Activated naive CD8-positive, alpha-beta T cell (primary cell): Measurements from ENCODE around the gene FSTL4.

Experiments
- H3K27ac Mint-ChIP-seq: one replicate; pipeline ENCODE4 v1.8.0; 2021; ENCODE audit warnings: mixed read lengths
- H3K27me3 Mint-ChIP-seq: one replicate; pipeline ENCODE4 v1.8.0; 2021; ENCODE audit warnings: mixed read lengths
- H3K36me3 Mint-ChIP-seq: one replicate; pipeline ENCODE4 v1.8.0; 2021; ENCODE audit warnings: mixed read lengths
- H3K4me1 Mint-ChIP-seq: one replicate; pipeline ENCODE4 v1.8.0; 2021; ENCODE audit warnings: low read depth, mixed read lengths
- H3K4me3 Mint-ChIP-seq: one replicate; pipeline ENCODE4 v1.8.0; 2021; ENCODE audit warnings: mild to moderate bottlenecking, mixed read lengths
- H3K9me3 Mint-ChIP-seq: one replicate; pipeline ENCODE4 v1.8.0; 2021; ENCODE audit warnings: low read depth, mixed read lengths

FSTL4 gene

DNA sequence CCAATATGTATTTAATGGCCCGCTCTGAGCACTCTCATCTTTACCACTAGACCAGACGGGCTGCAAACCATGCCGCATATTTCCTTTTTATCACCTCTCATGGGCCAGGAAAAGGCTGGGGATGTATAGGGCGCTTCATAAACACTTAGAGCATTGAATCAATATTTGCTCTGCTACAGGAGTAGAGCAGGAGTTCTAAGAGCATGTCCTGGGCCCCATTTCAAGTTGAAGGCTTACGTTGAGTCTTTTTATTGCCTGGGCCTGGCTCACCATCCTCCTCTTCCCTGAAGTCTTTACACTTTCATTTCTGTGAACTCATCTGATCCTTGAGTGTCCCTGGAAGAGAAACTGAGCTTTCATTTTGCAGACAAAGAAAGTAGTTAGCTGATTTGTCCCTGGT is 112.4 kb downstream of the FSTL4 start:
- H3K9me3 Mint-ChIP-seq = no peaks in the 10 kb centered on the region
- no peaks in the 10 kb centered on the region for H3K4me1 Mint-ChIP-seq
- no peak overlapping the region for H3K4me3 Mint-ChIP-seq
- H3K27me3 Mint-ChIP-seq = no peaks in the 10 kb centered on the region
- H3K36me3 Mint-ChIP-seq = no peaks in the 10 kb centered on the region
- H3K27ac Mint-ChIP-seq = no peak overlapping the region

DNA sequence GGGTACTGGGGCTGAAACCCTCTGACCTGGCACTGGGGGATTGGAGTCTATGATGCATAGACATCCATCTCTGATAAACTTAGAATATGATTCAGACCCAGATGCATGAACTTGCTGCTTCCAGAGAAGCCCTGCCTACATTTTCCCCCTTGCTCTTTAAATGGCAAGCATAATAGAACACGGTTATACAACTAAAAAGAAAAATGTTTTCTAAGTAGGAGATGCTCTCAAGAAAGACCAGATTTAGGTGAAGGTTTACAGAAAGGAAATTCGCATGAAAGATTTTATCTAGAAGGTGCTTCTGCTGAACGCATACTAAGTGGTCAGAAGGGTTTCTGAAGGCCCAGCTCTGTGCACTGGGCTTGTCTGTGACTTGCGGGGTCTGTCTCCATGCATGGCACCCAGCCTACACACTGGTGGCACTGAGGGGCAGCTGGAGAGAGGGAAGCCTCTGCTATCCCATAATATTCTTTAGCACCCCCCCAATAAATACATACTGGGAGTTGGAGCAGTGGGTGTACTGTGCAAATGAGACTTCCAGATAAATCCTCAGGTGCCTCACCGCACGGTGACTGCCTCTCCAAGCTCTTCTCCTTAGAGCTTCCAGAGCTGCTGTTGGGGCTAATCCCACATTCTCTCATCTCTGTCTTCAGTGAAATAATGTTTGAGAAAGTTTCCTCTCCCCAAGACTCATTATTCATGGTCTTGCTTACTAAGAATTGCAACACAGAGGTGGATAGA is 114.6 kb downstream of the FSTL4 start:
- H3K9me3 Mint-ChIP-seq = no peaks in the 10 kb centered on the region
- no peaks in the 10 kb centered on the region for H3K27me3 Mint-ChIP-seq

DNA sequence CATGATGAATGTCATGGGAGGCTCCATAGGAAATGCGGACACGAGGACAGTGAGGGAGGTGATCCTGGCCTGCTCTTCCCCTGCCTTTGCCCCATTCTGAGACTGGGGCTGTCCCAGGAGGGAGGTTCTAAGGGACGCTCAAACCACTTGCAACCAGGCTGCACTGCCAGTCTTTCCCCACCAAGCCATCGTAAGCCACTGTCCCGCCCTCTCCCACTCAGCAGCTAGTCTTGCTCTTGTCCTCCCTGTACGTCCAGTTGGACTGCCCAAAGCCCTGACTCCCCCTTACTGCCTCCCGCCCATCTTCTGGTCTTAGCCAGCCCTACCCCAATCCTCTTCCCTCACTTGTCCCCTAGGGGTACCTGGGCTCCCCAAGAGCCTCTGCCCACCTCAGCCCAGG is 115.7 kb downstream of the FSTL4 start:
- H3K27ac Mint-ChIP-seq = no peak overlapping the region
- H3K4me3 Mint-ChIP-seq = no peak overlapping the region
- H3K27me3 Mint-ChIP-seq = no peaks in the 10 kb centered on the region
- no peaks in the 10 kb centered on the region for H3K9me3 Mint-ChIP-seq
- H3K36me3 Mint-ChIP-seq = no peaks in the 10 kb centered on the region
- no peaks in the 10 kb centered on the region for H3K4me1 Mint-ChIP-seq

More for the DNA sequence above, 114.6 kb downstream of the FSTL4 start:
- Mint-ChIP-seq H3K27ac (no peak overlapping the region), H3K4me1 (no peaks in the 10 kb centered on the region), H3K36me3 (no peaks in the 10 kb centered on the region), H3K4me3 (no peak overlapping the region)

DNA sequence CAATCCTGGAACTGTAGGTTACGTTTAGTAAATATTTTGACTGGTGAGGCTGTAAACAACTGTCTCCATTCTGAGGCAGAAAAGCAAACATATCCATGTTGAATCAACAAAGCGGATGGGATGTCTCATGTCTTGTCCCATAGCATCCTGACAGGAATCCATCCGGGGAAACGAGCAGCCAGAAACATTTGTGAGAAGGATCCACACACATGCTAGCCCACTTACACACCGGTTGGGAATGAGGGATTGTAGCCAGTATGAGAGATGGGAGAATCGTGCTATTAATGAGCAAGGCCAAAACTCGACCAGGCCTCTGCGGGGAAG is 117.5 kb downstream of the FSTL4 start:
- Mint-ChIP-seq H3K27ac (no peak overlapping the region), H3K4me1 (no peaks in the 10 kb centered on the region), H3K9me3 (no peaks in the 10 kb centered on the region)

DNA sequence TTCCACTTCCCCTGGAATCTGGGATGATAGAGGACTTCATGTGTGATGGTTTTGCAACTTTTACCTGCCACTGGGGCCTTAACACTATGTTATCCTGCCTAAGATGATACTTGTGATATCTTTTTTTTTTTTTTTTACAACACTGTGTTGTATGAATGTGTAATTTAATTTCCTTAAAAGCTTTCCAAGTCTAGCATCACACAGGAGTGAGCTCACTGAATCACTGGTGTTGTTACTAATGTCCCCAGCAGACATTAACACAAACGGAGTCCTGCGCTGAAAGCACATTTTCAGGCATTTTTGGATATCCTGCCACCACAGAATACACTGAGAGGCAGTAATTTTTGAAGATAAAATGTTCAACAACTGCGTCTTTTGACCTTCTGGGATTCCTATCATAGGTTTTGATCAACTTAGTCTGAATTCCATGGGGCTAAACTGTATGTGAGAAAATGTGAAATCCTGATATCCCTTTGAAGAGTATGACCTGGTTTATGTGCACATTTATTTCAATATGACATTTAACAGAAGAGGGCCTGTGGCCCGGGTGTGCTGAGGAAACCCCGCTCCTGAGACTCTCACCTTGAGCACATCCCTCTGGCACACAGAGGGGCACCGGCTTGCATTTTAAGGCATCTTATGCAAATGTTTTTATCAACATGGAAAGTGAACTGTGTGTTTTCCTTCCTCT is 118.0 kb downstream of the FSTL4 start:
- Mint-ChIP-seq H3K9me3 (no peaks in the 10 kb centered on the region), H3K36me3 (no peaks in the 10 kb centered on the region), H3K4me1 (no peaks in the 10 kb centered on the region), H3K27me3 (no peaks in the 10 kb centered on the region), H3K27ac (no peak overlapping the region), H3K4me3 (no peak overlapping the region)

More for the DNA sequence above, 117.5 kb downstream of the FSTL4 start:
- Mint-ChIP-seq H3K4me3 (no peak overlapping the region), H3K36me3 (no peaks in the 10 kb centered on the region), H3K27me3 (no peaks in the 10 kb centered on the region)

DNA sequence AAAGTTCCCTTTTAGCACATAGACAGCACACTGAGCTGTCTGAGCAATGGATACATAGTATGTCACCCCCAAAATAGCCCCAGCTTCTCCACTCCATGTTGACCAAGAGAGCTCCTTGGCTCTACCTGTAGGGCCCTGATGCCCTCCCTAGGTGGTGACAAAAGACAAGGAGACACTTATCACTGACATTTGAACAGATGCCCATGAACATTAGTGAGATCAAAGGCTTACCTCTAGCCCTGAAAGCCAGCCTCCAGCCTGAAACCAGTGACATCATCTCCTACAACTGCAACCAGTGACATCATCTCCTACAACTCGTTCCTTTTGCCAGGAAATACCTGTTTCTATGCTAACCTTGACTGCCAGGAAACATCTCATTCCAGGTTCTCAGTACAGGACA is 122.7 kb downstream of the FSTL4 start:
- no peaks in the 10 kb centered on the region for H3K4me1 Mint-ChIP-seq
- H3K27me3 Mint-ChIP-seq = no peaks in the 10 kb centered on the region
- no peak overlapping the region for H3K4me3 Mint-ChIP-seq
- H3K9me3 Mint-ChIP-seq = no peaks in the 10 kb centered on the region
- H3K36me3 Mint-ChIP-seq = no peaks in the 10 kb centered on the region
- no peak overlapping the region for H3K27ac Mint-ChIP-seq

DNA sequence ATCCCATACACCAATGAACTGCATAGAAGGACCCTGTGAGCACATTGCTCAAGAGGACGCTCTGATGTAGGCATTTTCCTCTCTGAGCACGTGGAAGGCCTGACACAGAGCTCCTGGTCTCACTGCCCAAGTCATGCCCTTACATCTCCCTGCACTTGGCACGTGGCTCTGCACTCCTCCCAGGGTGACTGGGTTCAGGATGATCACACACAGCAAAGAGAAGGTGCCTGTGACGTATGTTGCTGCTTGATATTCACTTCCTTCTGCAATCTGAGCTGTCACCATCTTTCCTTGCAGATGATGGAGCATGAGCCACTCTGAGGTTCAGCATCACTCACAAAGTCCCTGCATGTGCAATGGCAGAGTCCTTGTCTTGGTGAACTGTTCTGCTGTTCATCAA is 125.2 kb downstream of the FSTL4 start:
- H3K9me3 Mint-ChIP-seq = no peaks in the 10 kb centered on the region
- no peaks in the 10 kb centered on the region for H3K4me1 Mint-ChIP-seq
- no peak overlapping the region for H3K27ac Mint-ChIP-seq
- H3K4me3 Mint-ChIP-seq = no peak overlapping the region
- no peaks in the 10 kb centered on the region for H3K36me3 Mint-ChIP-seq
- no peaks in the 10 kb centered on the region for H3K27me3 Mint-ChIP-seq

DNA sequence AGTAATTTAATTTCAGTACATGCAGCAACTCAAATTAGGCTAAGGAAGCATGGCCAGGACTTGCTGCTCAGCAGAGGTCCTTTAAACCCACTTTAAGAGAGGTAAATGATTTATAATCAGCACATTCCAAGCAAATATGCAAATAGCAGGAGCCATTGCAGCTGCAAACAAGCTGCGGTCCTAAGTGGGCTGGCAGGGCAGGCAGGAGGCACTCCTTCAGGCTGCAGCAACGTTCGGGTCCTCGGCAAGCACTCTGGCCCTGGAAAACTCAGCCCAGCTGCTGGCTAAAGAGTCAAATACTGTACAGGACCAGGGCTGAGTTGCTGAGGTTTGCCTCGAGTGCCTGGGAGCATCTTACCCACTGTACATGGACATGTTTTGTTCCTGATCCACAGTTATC is 126.9 kb downstream of the FSTL4 start:
- H3K4me1 Mint-ChIP-seq = no peaks in the 10 kb centered on the region
- no peak overlapping the region for H3K27ac Mint-ChIP-seq
- no peak overlapping the region for H3K4me3 Mint-ChIP-seq
- H3K36me3 Mint-ChIP-seq = no peaks in the 10 kb centered on the region
- no peaks in the 10 kb centered on the region for H3K27me3 Mint-ChIP-seq
- no peaks in the 10 kb centered on the region for H3K9me3 Mint-ChIP-seq

DNA sequence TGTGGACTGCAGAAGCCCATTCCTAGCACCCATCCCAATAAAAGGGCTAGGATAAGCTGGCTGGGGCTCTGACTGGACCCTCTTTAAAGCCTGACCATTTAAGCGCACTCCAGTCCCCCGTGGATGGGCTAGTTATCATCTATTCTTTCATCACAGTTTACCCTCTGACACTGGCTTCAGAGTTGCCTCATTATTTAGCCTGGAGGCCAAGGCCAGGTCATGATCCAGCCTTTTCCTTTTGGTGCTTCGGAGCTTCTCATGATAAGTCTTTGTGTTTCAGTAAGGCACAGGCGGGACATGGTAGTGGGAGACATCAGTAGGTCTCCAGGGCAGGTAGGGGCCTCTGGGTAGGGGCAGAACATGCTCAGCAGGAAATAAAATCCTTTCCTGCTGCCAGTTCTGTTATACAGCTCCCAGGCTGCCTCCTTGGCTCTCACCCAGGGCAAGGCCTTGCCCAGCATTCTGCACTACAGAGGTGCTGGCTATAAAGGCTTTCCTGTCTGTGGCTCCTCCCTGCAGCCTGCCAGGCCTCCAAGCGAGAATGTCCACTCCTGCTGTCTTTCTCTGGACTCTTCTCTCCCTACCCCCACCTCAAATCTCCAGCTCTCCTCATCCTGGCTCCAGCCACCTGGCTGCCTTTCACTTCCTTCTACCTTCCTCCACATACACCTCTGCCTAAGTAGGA is 128.8 kb downstream of the FSTL4 start:
- Mint-ChIP-seq H3K36me3 (no peaks in the 10 kb centered on the region), H3K4me3 (no peak overlapping the region), H3K27me3 (no peaks in the 10 kb centered on the region), H3K9me3 (no peaks in the 10 kb centered on the region), H3K4me1 (no peaks in the 10 kb centered on the region), H3K27ac (no peak overlapping the region)

DNA sequence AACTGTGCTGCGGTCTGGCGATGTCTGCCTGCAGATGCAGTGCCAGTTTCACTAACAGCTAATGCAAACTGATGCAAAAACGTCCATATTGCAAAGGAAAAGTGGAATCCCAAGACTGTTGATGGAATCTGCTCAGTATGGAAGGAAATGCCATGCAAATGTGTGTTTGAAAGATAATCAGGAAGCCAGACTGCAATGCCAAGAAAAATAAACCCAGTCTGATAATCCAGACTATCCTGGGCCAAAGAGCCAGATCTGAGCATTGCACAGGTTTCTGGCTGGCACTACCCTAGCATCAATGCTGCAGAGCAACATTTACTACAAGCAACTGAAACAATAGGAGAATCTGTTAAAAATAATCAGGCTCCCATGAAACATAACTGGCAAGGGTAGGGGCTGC is 130.3 kb downstream of the FSTL4 start:
- H3K4me1 Mint-ChIP-seq = no peaks in the 10 kb centered on the region
- no peaks in the 10 kb centered on the region for H3K36me3 Mint-ChIP-seq
- no peak overlapping the region for H3K27ac Mint-ChIP-seq
- no peaks in the 10 kb centered on the region for H3K27me3 Mint-ChIP-seq
- no peak overlapping the region for H3K4me3 Mint-ChIP-seq
- no peaks in the 10 kb centered on the region for H3K9me3 Mint-ChIP-seq

DNA sequence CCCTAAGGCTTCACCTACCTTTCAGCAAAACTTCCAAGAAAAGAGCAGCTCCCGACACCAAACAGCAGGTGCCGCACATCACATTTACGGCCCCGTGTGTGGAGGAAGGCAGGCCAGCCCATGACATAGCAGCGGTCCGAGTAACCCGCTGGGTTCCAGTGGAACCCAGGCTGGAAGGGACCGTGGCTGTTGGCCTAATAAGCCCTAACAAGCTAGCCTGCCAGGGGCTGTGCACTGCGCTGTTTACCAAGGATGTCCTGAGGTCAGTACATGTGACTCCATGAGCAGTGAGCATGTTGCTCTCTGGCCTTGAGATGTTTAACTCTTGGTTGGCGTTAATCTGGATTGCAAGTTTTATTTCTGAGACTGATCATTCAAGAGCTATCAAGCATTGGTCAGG is 131.5 kb downstream of the FSTL4 start:
- no peak overlapping the region for H3K4me3 Mint-ChIP-seq
- no peaks in the 10 kb centered on the region for H3K4me1 Mint-ChIP-seq
- H3K36me3 Mint-ChIP-seq = no peaks in the 10 kb centered on the region
- no peak overlapping the region for H3K27ac Mint-ChIP-seq
- H3K27me3 Mint-ChIP-seq = peaks cover under 1% of the 10 kb centered on the region
- H3K9me3 Mint-ChIP-seq = no peaks in the 10 kb centered on the region

DNA sequence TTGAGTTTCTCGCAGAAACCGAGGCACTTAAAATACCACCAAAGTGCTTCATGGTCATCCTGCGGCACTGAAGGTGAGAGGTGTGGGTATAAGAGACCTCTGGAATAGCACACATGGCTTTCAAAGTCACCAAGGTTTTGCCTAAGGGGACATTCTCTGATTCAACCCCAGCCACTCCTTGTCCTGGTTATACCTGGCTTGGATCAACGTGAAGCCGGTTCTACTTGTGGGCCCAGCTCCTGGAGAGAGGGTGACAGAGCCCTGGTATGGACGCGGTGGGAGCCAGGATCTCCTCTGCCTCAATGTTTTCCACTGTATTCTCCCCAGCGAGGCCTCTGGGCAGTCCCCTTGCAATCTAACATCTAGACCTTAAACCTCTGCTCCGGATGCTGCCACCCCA is 132.0 kb downstream of the FSTL4 start:
- Mint-ChIP-seq H3K4me3 (no peak overlapping the region), H3K9me3 (no peaks in the 10 kb centered on the region), H3K4me1 (no peaks in the 10 kb centered on the region), H3K27ac (no peak overlapping the region), H3K27me3 (peaks cover 1% of the 10 kb centered on the region), H3K36me3 (no peaks in the 10 kb centered on the region)

DNA sequence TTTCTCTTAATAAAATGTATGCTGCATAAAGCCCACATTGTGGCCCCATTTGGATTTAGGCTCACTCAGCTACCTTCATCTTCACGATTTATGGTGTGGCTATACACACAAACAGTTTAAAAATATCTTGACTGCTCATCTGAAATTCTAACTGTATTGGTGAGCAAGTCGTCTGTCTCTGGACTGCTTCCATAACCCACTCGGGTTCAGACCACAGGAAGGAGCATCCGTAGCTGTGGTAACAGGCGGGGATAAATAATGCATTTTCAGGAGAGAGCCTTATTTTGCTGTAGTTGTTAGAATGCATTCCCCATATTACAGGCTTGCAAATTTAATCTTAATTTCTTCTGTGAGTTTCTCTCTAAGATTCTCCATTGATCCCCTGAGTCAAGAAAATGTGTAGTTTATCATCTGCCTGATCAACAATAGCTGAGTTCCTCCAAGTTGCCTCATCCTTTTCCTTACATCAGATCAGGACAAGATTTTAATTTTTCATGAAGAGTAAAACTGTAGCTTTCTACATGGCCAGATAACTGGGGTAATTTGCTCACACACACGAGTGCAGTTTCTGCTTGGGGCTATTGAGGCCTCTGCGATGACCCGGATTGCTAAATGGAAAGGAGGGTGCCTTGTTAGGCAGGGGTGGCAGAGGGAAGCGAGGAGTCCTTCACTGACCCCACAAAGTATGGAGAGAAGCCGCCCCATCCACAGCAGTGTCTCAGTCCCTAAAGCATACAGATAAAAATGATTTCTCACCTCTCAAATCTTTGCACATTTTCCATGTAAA is 133.9 kb downstream of the FSTL4 start:
- H3K36me3 Mint-ChIP-seq = no peaks in the 10 kb centered on the region
- peaks cover 3% of the 10 kb centered on the region for H3K27me3 Mint-ChIP-seq
- H3K4me3 Mint-ChIP-seq = no peak overlapping the region
- peaks cover 2% of the 10 kb centered on the region for H3K4me1 Mint-ChIP-seq
- no peak overlapping the region for H3K27ac Mint-ChIP-seq
- H3K9me3 Mint-ChIP-seq = no peaks in the 10 kb centered on the region

DNA sequence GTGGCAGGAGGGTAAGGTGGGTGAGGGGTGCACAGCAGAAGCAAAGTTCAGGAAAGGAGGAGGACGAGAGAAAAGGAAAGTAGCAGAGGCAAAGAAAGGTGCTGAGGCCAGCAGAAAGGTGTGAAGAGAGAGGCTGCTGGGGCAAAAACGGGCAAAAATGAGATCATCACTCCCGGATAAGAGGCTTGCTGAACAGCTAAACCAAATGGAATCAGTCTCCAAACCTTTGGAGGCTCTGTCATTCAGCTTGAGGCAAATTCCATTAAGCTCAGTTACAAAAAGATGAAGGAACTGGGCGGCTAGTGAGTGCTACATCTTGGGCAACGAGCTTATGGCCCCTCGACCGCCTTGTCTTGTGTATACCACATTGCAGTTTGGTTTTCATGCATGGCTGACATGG is 136.4 kb downstream of the FSTL4 start:
- Mint-ChIP-seq H3K27me3 (peaks cover 5% of the 10 kb centered on the region), H3K9me3 (no peaks in the 10 kb centered on the region), H3K27ac (no peak overlapping the region), H3K4me3 (no peak overlapping the region), H3K4me1 (peaks cover 2% of the 10 kb centered on the region), H3K36me3 (no peaks in the 10 kb centered on the region)
